Central memory CD4-positive, alpha-beta T cell (primary cell): ENCODE results near the gene IL12RB2.
A peak's percentile ranks its signal among the peaks of the same experiment; 100 is the strongest.

Experiments
- DNase-seq: peaks from one replicate; pipeline ENCODE4 v3.0.0; 2022

IL12RB2 gene

DNA sequence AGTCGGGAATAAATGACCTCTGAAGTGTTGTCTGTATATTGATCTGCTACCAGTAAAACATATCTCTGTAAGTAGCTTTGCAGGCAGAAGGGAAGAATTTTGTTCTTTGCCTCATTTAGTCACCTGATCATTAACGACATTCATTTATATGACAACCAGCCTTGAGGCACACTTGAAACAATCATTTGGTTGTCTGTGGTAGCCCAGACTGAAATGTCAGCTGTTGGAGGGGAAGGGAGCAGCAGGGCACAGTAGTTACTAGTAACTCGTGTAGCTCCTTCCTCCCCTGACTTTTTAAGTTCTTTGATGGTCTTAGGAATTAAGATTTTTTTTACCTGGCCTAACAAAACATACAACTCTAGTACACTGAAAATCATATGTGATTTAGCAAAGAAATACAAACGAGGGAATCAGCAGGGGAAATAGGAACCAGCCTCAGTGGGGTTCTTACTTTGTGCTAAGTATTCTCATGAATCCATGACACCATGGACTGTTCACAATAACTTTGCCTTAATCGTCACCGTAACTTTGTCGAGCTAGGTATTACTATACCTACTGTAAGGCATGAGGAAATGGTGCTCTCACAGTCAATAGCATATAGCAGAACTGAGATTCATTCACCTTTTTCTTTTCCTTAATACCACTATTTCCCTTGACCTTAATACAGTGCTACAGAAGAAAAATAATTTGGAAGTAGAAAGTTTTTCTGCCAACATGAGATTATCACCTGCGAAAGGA is 6.4 kb downstream of the IL12RB2 start:
- DNase-seq, result no peak

GRCh38 chr1:67314696-67315095 is 7.0 kb downstream of the IL12RB2 start:
- DNase-seq, result no peak

- no peak for DNase-seq
These were observed 8.7 kb downstream of the IL12RB2 start for GRCh38 chr1:67316180-67316902.

- DNase-seq, result no peak
These were observed 9.2 kb downstream of the IL12RB2 start for GRCh38 chr1:67316918-67317317.

- DNase-seq, result no peak
These were observed 10.1 kb downstream of the IL12RB2 start for GRCh38 chr1:67317803-67318202.

DNA sequence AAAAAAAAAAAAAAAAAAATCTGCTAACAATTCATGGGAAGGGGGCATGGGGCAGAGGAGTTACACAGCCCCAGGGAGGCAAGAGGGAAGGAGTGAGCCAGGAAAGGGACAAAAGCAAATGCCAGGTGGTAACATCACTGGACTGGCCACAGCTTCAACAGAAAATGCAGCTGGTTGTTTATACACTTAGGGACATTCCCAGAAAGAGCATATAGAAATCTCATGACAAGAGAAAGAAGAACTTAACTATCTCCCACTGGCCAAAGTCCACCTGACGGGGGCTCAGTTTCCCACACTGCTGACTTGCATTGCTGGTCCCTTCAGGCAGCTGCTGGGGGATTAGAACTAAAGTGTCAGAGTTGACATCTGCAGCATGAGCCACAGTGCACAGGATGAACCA is 14.8 kb downstream of the IL12RB2 start:
- DNase-seq, result no peak

GRCh38 chr1:67323087-67323486 is 15.4 kb downstream of the IL12RB2 start:
- no peak for DNase-seq

- no peak for DNase-seq
These were observed 16.4 kb downstream of the IL12RB2 start for GRCh38 chr1:67324068-67324467.

DNA sequence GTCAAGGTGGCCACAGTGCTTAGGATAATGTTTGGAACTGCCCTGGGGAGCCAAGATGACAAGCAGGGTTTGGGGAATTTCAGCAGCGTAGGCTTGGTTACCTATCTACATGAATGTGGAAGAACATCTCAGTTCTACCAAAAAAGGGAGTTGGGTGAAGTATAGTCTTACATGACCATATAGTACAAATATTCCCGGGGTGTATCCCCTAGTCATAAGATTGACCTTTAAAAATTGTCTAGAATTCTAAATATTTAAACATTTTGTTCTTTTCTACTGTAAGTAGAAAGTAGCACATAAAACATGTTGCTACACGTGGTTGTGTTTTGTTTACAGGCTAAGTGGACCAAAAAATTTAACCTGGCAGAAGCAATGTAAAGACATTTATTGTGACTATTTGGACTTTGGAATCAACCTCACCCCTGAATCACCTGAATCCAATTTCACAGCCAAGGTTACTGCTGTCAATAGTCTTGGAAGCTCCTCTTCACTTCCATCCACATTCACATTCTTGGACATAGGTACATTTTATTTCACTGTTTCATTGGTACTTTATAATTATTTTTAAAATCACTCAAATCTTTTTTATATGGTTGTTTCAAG is 20.3 kb downstream of the IL12RB2 start:
- no peak for DNase-seq

- DNase-seq, result peak; percentile 69
These were observed 25.2 kb downstream of the IL12RB2 start for GRCh38 chr1:67332653-67333529.

GRCh38 chr1:67333603-67334002 is 25.9 kb downstream of the IL12RB2 start:
- no peak for DNase-seq

DNA sequence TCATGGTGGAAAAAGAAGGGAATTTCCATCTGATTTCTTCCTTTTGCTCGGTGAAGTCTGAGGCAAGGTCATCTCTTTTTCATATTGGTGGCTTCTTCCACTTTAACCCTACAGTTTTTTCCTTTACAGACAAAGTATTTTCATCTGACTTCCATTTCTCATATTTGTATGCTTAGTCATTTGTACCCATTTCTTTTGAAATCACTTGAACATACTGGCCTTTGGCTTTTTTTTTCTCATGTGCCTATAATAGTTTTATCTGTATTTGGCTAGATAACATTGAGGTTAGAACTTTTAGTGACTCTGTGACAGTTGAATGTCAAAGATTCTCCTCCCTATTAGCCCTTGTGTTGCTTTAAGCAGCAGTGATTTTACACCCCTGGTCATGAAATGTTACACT is 27.7 kb downstream of the IL12RB2 start:
- no peak for DNase-seq

DNA sequence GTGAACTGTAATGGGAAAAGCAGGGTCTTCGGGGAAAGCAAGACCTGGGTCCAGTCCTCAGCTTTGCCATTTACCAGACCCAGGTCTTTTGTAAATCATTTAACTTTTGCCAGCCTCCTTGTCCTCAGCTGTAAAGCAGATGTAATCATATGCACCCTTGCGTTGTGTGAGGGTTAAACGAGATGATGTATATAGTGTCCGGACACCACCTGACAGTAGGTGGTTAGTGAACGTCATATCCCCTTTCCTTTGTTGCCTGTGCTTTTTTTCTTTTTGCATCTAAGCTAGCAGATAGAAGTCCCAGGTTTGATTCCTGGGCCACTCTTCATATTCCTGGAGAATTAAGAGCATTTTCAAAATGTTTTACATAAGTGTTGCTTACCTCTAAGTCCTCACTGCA is 28.5 kb downstream of the IL12RB2 start:
- DNase-seq, result peak; percentile 41

GRCh38 chr1:67336783-67337182 is 29.1 kb downstream of the IL12RB2 start:
- DNase-seq, result peak; percentile 38

GRCh38 chr1:67338642-67339041 is 31.0 kb downstream of the IL12RB2 start:
- no peak for DNase-seq

GRCh38 chr1:67339623-67340343 is 32.1 kb downstream of the IL12RB2 start:
- DNase-seq, result no peak

GRCh38 chr1:67342076-67342890 is 34.6 kb downstream of the IL12RB2 start:
- no peak for DNase-seq

DNA sequence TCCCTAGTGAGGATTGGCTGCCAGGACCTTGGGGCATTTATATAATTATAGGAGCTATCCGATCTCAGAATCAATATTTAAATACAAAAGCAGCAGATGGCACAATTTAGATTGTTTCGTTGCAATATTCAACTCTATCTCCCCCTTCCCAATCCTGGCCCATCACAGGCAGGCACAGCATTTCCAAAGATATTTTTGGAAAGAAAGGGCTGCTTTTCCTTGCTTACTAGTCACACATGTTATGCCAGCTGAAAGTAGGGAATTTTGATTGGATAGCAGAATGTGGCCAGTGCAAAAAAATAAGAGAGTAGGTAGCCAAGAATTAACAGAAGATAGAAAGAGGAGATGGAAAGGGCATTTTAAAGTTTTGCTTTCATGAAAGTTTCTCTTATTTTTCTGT is 37.9 kb downstream of the IL12RB2 start:
- DNase-seq, result no peak

GRCh38 chr1:67346982-67347381 is 39.3 kb downstream of the IL12RB2 start:
- DNase-seq, result no peak

GRCh38 chr1:67347688-67348472 is 40.2 kb downstream of the IL12RB2 start:
- peak; percentile 6 for DNase-seq
